ENCODE data around the gene KRTAP10-5.

GRCh38 chr21:44568261-44568660 lies 12.1 kb downstream of the KRTAP10-5 start:
- TF ChIP-seq CTCF (IDR thresholded peaks at IDR 0.05 in 2 of 3, conservative IDR thresholded peaks at IDR 0.05 in 1 of 3; ENCODE audit: insufficient read depth in 2 of 3, low read depth in 1 of 3, low read length in 3 of 3) (no peak), NCOA1 (IDR thresholded peaks at IDR 0.05; ENCODE audit: low read depth) (no peak), STAT5B (CRISPR knock-in tag; IDR thresholded peaks at IDR 0.05) (no peak), HNRNPUL1 (IDR thresholded peaks at IDR 0.05; ENCODE audit: low read length) (no peak), POLR2A (conservative IDR thresholded peaks at IDR 0.05) (no peak), SNRNP70 (optimal IDR thresholded peaks at IDR 0.05; ENCODE audit: low read depth, low read length) (no peak), KAT7 (CRISPR knock-in tag; IDR thresholded peaks at IDR 0.05; ENCODE audit: borderline replicate concordance) (no peak), SREBF1 (IDR thresholded peaks at IDR 0.05; ENCODE audit: borderline replicate concordance, low read depth, low read length) (no peak), HEY1 (CRISPR knock-in tag; IDR thresholded peaks at IDR 0.05; ENCODE audit: borderline replicate concordance) (no peak), TEAD4 (IDR thresholded peaks at IDR 0.05; ENCODE audit: low read length) (no peak), TEAD4 (CRISPR knock-in tag; IDR thresholded peaks at IDR 0.05; ENCODE audit: borderline replicate concordance) (no peak)
